Duodenal mucosa (tissue), 2 donors: Measurements from ENCODE around the gene LDLRAD3.

Experiments used
- H3K27ac ChIP-seq: one replicate; pipeline ENCODE4 v1.7.0; 2013; ENCODE audit warnings: low read depth, low read length
- H3K27me3 ChIP-seq, 2 donors: one replicate each; pipeline ENCODE4 v1.7.0; 2013; ENCODE audit warnings: low read length in 2 of 2, control low read depth in 1 of 2; ENCODE audit not compliant: insufficient read depth in 2 of 2, control insufficient read depth in 1 of 2
- H3K36me3 ChIP-seq, 2 donors: one replicate each; pipeline ENCODE4 v1.7.0; 2013; ENCODE audit warnings: low read length in 2 of 2, control low read depth in 1 of 2; ENCODE audit not compliant: insufficient read depth in 2 of 2, control insufficient read depth in 1 of 2
- H3K4me1 ChIP-seq, 2 donors: one replicate each; pipeline ENCODE4 v1.7.0; 2013; ENCODE audit warnings: low read length in 2 of 2, control low read depth in 1 of 2; ENCODE audit not compliant: insufficient read depth in 2 of 2, control insufficient read depth in 1 of 2
- H3K4me3 ChIP-seq, 2 donors: one replicate each; pipeline ENCODE4 v1.7.0; 2013; ENCODE audit warnings: low read length in 2 of 2, low read depth in 1 of 2
- H3K9ac ChIP-seq, 2 donors: one replicate each; pipeline ENCODE4 v1.7.0; 2013; ENCODE audit warnings: low read length in 2 of 2, low read depth in 1 of 2
- H3K9me3 ChIP-seq, 2 donors: one replicate each; pipeline ENCODE4 v1.7.0; 2013; ENCODE audit warnings: low read length in 2 of 2, control low read depth in 1 of 2; ENCODE audit not compliant: control insufficient read depth in 1 of 2

LDLRAD3 gene

DNA sequence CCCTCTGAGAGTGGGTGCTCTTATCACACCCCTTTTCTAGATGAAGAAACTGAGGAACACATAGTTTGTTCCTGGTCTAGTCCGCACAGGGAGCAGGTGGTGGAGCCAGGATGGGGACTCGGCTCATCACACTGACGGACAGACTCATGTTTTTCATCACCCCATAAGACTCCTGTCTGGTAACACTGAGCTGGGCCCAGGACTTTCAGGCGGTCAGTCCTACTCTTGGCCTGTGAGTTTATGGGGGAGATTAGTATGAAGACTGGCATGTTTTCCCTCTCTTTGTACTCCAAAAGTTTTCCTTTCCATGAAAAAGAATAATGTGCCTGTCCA is 160.8 kb downstream of the LDLRAD3 start:
- no peak overlapping the region for H3K27ac ChIP-seq
- H3K27me3 ChIP-seq, result no peaks in the 10 kb centered on the region
- no peaks in the 10 kb centered on the region for H3K4me1 ChIP-seq
- no peaks in the 10 kb centered on the region for H3K9me3 ChIP-seq
- H3K9ac ChIP-seq, result no peak overlapping the region
- H3K36me3 ChIP-seq, result no peaks in the 10 kb centered on the region
- H3K4me3 ChIP-seq, result no peak overlapping the region

DNA sequence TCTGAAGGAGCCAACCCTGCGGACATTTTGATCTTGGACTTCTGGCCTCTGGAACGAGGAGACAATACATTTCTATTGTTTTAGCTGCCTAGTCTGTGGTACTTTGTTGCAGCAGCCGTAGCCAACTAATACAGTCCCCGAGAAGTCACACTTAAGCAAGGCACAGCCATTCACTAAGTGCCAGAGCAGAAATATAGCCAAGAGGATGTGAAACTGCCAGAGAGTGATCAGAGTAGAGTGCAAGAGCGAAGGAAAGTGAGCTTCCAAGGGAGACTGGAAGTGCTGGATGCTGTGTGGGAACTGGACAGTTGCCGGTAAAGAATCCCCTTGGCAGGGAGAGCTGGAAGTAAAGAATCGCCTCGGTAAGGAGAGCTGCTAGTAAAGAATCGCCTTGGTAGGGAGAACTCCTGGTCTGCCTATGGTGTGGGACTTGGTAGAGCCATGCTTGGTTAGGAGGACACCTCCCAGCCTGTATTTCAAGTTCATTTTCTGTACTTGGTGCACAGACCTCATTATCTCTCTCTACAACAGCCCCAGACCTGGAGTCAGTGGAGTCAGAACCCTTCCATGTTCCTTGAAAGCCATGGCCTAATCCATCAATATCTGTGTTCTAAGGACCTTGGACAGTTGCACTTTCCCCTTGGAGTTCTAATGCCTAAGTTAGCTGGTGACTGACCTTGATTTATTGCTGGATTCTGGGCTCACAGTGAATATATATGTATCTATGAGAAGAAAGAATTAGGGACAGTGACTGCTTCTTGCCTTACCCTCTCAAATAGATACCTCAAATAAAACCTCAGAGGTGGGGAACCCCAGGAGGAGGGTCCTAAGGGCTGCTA is 162.1 kb downstream of the LDLRAD3 start:
- Histone ChIP-seq H3K9ac (no peak overlapping the region), H3K9me3 (no peaks in the 10 kb centered on the region), H3K4me3 (no peak overlapping the region), H3K27me3 (no peaks in the 10 kb centered on the region), H3K36me3 (no peaks in the 10 kb centered on the region), H3K4me1 (no peaks in the 10 kb centered on the region), H3K27ac (no peak overlapping the region)

DNA sequence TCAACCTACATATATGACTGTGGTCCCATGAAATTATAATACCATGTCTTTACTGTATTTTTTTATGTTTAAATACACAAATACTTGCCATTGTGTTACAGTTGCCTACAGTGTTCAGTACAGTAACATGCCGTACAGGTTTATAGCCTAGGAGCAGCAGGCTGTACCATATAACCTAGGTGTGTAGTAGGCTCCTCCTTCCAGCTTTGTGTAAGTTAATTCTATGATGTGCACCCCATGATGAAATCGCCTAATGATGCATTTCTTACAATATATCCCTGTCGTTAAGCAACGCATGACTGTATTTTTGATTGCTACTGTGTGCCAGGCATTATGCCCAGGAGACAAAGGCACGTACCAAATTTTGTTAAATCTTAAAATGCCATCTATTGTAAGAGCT is 163.7 kb downstream of the LDLRAD3 start:
- H3K27me3 ChIP-seq, result no peaks in the 10 kb centered on the region
- no peaks in the 10 kb centered on the region for H3K9me3 ChIP-seq
- H3K4me3 ChIP-seq, result no peak overlapping the region
- H3K27ac ChIP-seq, result no peak overlapping the region
- H3K36me3 ChIP-seq, result no peaks in the 10 kb centered on the region
- H3K4me1 ChIP-seq, result no peaks in the 10 kb centered on the region
- no peak overlapping the region for H3K9ac ChIP-seq

DNA sequence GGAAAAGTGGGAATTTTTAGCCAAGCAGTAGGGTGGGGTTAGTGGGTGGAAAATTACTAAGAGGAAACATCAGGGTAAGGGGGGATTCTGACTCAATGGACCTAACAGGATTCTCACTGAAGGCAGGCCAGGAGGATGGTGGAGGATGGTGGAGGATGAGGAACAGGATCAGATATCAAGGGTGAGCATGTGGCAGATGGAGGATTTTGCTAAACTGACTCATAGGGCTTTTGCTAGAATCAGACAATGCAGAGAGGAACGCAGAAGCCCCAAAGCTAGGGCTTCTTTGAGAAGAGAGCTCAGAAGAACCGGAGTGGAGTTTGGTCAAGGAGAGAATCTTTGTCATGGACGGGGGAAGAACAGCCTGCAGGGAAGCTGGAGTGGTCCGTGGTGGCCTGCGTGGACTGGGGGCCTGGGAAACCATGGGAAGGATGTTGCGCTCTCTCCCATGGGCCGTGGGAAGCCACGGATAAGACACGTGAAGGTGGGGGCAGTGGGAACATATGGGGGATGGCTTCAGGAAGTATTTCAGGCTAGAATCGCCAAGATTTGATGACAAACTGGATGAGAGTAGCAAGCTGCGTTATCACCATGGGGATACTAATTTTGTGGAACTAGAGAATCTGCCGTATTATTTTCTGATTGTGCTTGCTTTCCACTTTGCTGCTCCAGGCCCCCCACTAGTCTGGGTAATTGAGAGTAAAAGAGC is 165.2 kb downstream of the LDLRAD3 start:
- no peaks in the 10 kb centered on the region for H3K27me3 ChIP-seq
- H3K4me3 ChIP-seq, result no peak overlapping the region
- H3K27ac ChIP-seq, result no peak overlapping the region
- H3K9me3 ChIP-seq, result peaks cover 0 to 5% of the 10 kb centered on the region in 2 donors
- H3K9ac ChIP-seq, result no peak overlapping the region
- no peaks in the 10 kb centered on the region for H3K4me1 ChIP-seq
- no peaks in the 10 kb centered on the region for H3K36me3 ChIP-seq

DNA sequence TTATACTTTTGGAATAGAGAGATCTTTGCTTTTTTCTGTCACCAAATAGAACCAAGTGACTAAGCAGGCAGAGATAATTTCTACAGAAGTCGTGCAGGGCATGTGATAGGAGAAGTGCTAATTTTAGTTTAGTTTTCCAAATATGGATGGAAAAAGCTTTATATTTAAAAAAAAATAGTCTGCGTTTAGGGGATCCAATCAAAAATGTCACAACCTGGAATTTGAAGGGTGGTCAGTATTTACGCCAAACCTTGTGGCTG is 165.7 kb downstream of the LDLRAD3 start:
- H3K4me1 ChIP-seq, result no peaks in the 10 kb centered on the region
- H3K36me3 ChIP-seq, result no peaks in the 10 kb centered on the region
- H3K9me3 ChIP-seq, result peaks cover 0 to 5% of the 10 kb centered on the region in 2 donors
- no peak overlapping the region for H3K9ac ChIP-seq
- no peak overlapping the region for H3K4me3 ChIP-seq
- no peak overlapping the region for H3K27ac ChIP-seq
- no peaks in the 10 kb centered on the region for H3K27me3 ChIP-seq

DNA sequence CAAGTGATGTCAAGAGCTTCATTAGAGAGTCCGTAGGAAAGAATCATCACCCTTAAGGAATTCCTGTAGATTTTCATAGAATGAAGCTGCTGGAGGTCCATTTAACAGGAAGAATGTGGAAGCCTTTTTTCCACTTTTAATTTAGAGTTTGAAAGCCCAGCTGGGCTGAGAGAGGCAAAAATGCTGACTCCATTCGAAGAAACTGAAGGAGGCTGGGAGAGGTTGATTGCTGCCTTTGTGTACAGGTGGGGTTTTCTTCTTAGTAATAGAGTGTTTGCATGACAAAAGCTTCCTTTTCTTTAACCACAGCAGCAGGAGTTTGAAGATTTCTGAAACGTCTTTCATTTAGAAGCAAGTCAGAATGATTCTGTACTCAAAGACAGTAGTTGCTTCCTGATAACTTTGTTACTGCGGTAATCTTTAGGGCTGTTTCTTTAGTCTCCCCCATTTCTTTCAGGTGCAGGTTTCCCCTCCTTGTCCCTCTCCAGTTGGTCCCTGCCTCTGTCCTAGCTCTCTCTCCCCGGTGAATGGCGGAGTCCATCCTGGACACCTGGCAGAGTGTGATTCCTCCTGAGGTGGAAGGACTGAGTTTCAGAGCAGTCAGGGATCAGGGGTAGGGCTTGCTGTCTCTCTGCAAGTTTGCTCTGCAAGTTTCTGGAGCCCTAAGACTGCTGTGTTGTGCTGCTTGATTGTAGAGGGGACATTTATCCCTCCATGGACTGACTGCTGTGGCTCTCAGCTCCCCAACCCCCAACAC is 166.2 kb downstream of the LDLRAD3 start:
- H3K4me1 ChIP-seq, result no peaks in the 10 kb centered on the region
- H3K9me3 ChIP-seq, result peaks cover 0 to 5% of the 10 kb centered on the region in 2 donors
- no peak overlapping the region for H3K9ac ChIP-seq
- H3K4me3 ChIP-seq, result no peak overlapping the region
- H3K36me3 ChIP-seq, result no peaks in the 10 kb centered on the region
- no peaks in the 10 kb centered on the region for H3K27me3 ChIP-seq
- H3K27ac ChIP-seq, result no peak overlapping the region

DNA sequence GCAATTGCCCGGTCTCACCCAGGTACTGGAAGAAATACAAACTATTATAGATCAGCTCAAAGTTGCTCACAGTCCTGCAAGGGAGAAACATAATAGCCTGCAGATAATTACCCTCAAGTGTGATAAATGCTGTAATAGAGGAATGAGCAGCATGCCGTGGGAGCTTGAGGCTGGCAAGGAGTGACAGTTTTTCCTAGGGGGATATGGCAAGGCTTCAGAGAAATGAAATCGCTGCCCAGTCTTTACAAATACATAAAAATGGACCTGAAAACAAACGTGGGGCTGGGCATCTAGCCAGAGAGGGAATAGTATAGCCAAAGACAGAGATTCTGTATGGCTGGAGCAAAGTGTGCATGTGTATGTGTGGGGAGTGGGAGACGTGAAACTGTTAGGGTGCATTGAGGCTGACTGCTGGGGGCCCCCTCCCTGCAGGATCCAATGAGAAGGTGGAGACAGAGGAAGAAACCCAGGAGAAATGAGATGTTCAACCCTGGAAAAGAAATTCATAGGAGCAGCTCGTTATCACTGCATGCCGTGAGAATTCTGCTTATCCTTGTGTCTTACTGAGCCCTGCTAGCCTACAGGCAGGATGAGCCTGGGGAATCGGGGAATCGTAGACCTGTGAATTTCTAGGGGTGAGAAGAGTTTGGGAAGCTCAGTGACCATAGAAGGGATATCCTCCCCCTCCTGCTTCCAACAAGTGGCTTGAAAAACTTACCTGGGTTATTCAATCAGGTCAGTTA is 167.0 kb downstream of the LDLRAD3 start:
- H3K4me3 ChIP-seq, result no peak overlapping the region
- H3K36me3 ChIP-seq, result no peaks in the 10 kb centered on the region
- H3K27ac ChIP-seq, result no peak overlapping the region
- no peaks in the 10 kb centered on the region for H3K4me1 ChIP-seq
- no peak overlapping the region for H3K9ac ChIP-seq
- H3K9me3 ChIP-seq, result peaks cover 0 to 5% of the 10 kb centered on the region in 2 donors
- no peaks in the 10 kb centered on the region for H3K27me3 ChIP-seq

DNA sequence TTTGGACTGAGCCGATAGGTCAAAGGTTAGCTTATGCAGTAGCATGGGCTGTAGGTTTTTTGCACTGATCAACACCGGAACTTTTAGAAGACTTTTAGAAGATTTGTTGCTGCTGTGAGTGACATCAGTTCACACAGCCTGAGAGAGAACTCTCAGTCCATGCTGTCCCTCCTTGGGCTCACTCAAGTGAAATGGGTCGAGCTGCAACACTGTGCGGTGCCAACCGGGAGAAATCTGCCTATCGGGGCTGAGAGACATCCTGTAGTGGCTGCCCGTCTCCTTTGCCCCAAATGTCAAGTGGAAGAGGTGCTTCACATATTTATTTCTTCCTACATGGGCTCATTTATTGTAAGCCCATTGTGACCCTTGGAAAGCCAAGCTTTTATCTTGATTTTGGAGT is 170.2 kb downstream of the LDLRAD3 start:
- H3K27me3 ChIP-seq, result no peaks in the 10 kb centered on the region
- no peaks in the 10 kb centered on the region for H3K4me1 ChIP-seq
- H3K27ac ChIP-seq, result no peak overlapping the region
- H3K9ac ChIP-seq, result no peak overlapping the region
- no peak overlapping the region for H3K4me3 ChIP-seq
- H3K9me3 ChIP-seq, result peaks cover 0 to 5% of the 10 kb centered on the region in 2 donors
- no peaks in the 10 kb centered on the region for H3K36me3 ChIP-seq

DNA sequence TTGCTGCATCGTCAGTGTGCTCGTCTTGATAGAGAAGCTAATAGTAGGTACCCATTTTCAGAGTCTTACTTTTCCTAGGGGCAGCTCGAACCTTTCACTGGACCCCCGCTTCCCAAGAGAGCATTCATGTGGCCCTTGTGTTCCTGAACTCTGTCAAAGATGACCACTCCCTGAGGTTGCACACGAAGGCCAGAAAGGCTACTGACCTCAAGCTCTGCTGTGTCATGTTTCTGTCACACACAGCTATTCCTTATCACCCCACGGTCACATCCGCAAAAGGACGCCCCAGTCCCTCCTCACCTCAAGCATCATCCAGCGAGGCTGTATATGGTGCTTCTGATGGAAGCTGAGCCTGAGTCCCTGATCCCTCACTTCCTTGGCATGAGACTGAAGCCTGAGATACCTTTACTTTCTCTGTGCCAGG is 171.5 kb downstream of the LDLRAD3 start:
- H3K27me3 ChIP-seq, result no peaks in the 10 kb centered on the region
- no peak overlapping the region for H3K9ac ChIP-seq
- H3K4me3 ChIP-seq, result no peak overlapping the region
- H3K36me3 ChIP-seq, result no peaks in the 10 kb centered on the region
- no peak overlapping the region for H3K27ac ChIP-seq
- H3K4me1 ChIP-seq, result no peaks in the 10 kb centered on the region
- peaks cover 0 to 5% of the 10 kb centered on the region in 2 donors for H3K9me3 ChIP-seq

DNA sequence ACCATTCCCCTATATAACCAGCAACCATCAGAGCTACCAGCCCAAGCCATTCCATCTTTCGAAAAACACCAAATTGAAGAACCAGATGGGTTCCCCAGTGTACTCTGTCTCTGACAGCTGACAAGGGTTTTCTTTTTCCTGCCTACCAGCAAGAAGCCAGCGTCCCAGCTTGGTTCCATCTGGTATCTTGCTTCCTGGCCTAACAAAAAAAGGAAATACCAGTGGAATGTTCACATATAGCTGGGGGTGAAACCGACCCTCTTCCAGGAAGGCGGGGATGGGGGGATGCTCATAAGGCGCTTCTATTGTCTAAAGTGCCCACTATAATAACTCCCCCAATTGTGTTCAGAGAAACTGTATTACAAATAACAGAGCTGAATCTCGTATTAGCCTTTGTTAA is 172.3 kb downstream of the LDLRAD3 start:
- Histone ChIP-seq H3K4me3 (no peak overlapping the region), H3K36me3 (no peaks in the 10 kb centered on the region), H3K4me1 (no peaks in the 10 kb centered on the region), H3K9me3 (peaks cover 0 to 5% of the 10 kb centered on the region in 2 donors), H3K9ac (no peak overlapping the region), H3K27me3 (no peaks in the 10 kb centered on the region), H3K27ac (no peak overlapping the region)
